Fibroblast of the conjunctiva (primary cell): ENCODE measurements around the gene CNTNAP2.
"Not testable (repeated sequence)": the region's sequence is repeated elsewhere in the genome, so short reads cannot be mapped to it uniquely, and the experiment has no call there.

Experiments used
- DNase-seq: peaks from one replicate; pipeline ENCODE4 v3.0.0-alpha.2; 2010; ENCODE audit warnings: low read depth

Gene CNTNAP2

GRCh38 chr7:147650991-147651390, 1534.4 kb downstream of the CNTNAP2 start:
- no peak for DNase-seq

- no peak for DNase-seq
These were observed 1535.0 kb downstream of the CNTNAP2 start for GRCh38 chr7:147651601-147652000.

GRCh38 chr7:147653456-147653855, 1536.9 kb downstream of the CNTNAP2 start:
- DNase-seq, result no peak

DNA sequence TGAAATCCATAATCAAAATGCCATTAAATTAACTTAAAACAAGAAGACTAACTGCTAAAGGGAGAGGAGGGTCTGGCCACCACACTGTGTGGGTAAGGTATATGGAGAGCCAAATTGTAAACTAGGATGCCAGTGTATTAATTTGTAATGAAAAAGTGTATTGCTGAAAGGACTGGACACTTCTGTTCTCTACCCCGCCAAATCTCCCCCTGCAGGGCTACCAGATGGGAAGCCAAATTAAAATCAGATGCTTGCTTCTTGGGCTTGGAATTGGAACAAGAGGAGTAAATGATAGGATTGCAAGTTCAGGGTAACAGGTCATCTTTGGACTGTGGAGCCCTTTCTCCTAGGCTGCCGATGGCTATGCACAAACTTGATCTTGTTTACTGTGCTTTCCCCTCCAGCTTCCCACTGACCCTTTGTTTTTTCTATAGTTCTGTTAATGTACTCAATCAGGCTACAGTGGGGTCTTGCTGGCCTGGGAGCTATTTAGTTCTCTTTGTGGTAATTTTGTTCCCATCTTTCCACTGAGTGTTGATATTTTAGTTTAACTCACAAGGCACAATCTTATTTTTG, 1541.9 kb downstream of the CNTNAP2 start:
- DNase-seq, result no peak

DNA sequence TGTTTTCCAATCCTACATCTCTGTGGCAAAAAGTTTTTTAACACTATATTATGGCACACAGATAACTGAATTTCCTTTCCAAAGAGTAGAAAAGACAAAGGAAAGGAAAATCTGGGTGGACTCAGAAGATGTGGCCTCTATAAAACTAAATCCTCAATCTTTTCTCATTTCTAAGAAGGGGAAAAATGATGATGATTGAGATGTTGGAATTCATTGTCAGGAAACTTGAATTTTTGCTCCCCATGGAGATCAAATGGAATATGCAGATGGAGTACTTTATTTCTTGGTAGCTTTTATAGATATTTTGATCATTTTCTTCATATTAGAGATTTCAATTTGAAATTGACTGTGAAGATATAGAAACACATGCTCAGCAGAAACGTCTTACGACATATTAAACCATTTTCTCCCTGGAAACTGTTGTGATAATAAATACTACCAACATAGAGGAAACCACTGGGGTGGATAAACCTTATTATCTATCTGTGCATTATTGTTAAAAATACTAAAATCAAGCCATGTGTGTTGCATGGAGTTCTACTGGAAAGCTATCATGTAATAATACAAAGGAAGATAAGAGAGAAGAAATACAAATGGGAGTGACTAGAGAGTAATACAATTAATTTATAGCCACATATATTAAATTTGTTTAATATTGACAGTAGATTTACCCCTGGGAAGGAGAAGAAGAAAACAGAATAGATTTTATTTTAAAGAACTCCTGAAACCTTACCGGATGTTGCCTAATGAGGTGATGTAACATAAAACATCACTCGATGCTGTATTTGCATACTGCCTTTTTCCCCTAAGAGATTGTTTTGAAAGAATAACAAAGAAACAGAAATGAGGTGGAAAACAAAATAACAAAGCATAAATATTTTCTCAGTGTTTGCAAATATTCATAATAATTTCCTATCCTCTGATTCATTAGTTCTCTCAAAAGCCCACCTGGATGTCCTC, 1542.7 kb downstream of the CNTNAP2 start:
- no peak for DNase-seq

DNA sequence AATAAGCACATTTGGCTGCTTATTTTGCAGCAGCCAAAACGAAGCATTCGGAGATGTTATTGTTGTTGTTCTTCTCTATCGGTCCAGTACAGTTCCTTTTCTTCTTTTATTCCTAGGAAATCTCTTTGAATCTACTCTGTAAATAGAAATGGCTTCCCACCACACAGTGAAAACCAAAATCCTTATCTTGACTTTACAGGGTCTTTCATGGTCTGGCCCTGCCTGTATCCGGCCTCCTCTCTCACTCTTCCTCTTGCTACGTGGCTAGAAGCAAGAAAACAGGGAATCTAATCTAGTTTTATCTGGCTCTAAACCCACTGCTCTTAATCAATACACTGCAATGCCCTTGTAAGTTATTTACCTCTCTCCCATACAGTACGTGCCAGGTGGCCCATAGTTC, 1547.9 kb downstream of the CNTNAP2 start:
- DNase-seq, result no peak

- DNase-seq, result no peak
These were observed 1554.2 kb downstream of the CNTNAP2 start for GRCh38 chr7:147670759-147671158.

- no peak for DNase-seq
These were observed 1558.1 kb downstream of the CNTNAP2 start for GRCh38 chr7:147674705-147675104.

GRCh38 chr7:147678943-147679342, 1562.3 kb downstream of the CNTNAP2 start:
- no peak for DNase-seq

DNA sequence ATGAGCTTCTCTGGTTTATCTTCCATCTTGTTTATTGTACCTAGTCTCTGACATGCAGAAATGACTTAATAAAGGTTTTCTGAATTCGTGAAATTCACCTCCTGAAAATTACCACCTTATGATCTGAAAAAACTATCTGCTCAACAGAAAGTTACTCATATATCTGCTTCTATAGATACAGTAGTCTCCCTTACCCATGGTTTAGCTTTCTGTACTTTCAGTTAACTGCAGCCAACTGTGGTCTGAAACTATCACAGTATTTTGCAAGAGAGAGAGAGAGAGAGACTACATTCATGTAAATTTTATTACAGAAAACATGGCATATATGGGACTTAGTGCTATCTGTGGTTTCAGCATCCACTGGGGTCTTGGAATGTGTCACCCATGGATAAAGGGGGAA, 1564.9 kb downstream of the CNTNAP2 start:
- no peak for DNase-seq

- DNase-seq, result no peak
These were observed 1584.1 kb downstream of the CNTNAP2 start for GRCh38 chr7:147700702-147701101.

DNA sequence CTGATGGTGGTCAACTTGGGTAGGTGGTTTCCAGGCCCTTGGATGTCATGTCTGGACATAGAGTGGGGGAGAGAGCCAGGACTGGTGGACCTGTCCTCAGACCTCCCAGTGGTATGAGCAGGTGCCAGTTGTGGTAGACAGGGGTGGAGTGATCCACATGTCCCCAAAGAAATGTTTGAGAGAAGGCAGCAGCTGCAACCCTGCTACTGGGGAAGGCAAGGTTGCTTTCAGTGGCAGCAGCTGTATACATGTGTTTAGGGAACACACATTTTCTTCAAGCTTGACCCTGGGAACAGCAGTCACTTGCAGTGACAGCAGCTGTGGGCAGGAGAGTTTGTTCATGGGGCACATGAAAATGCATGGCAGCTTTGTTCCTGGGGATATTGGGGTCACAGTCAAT, 1591.3 kb downstream of the CNTNAP2 start:
- DNase-seq, result no peak

GRCh38 chr7:147708871-147709270, 1592.3 kb downstream of the CNTNAP2 start:
- DNase-seq, result no peak

GRCh38 chr7:147711447-147711846, 1594.8 kb downstream of the CNTNAP2 start:
- DNase-seq, result no peak

- DNase-seq, result no peak
These were observed 1605.6 kb downstream of the CNTNAP2 start for GRCh38 chr7:147721962-147722830.

DNA sequence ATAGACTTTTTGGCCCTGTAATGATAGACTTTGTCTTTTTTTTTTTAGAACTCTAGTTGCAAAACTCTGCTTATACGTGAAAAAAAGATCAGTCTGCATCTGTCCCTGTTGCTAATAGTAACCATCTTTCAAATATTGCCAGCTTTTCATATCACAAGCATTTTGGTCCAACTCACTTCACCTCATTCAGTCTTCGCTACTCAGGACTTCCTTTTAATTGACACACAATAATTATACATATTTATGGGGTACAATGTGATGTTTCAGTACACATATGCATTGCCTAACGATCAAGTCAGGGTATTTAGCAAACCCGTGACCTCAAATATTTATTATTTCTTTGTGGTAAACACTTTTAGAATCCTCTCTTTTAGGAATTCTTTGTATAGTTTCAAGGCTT, 1606.9 kb downstream of the CNTNAP2 start:
- DNase-seq, result no peak

DNA sequence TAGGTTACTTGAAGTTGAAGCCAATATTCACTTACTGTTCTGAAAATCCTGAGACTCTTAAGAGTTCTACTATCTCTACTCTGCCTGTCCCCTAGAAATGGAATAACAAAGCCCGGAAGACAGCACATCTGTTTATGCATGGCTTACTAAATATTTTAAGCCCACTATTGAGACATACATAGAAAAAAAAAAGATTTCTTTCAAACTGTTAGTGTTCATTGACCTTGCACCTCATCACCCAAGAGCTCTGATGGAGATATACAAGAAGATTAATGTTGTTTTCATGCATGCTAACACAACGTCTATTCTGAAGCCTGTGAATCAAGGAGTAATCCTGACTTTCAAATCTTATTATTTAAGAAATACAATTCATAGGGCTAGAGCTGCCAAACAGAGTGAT, 1614.7 kb downstream of the CNTNAP2 start:
- no peak for DNase-seq

- DNase-seq, result not testable (repeated sequence)
These were observed 1621.1 kb downstream of the CNTNAP2 start for GRCh38 chr7:147737559-147738214.

DNA sequence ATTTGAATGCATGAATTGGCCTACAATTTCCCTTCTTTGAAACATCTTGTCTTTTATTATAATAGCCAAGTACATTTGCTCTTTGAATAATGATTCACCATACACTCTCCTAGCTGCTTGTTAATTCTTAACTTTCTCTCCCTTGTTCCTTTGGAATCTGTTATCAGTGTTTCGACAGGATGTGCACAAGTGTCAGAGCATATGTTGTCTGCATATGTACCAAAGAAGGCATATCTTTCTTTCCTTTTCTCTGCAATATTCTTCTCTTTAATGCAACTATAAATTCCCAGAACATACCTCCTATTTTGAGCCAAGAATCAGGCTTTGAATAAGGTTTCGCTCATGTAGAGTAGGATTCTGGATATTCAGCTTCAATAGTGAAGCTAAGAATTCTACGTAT, 1625.7 kb downstream of the CNTNAP2 start:
- no peak for DNase-seq

DNA sequence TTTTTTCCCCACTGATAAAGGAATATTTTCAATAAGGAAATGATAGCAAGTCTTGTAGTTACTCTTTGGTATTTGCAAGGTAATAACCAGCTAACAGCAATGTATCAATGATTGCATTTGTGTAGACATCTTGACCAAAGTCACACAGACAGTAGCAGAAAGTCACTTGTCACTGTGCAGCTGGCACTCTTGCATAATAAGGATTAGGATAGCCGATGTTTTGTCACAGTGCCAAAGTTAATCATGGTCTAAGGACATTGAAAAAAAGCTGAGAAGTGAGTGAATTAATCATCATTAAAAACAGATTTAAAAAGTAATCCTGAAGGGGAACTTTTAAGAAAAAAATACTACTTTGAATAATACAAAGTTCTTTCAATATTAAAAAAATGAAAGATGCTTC, 1639.7 kb downstream of the CNTNAP2 start:
- no peak for DNase-seq

DNA sequence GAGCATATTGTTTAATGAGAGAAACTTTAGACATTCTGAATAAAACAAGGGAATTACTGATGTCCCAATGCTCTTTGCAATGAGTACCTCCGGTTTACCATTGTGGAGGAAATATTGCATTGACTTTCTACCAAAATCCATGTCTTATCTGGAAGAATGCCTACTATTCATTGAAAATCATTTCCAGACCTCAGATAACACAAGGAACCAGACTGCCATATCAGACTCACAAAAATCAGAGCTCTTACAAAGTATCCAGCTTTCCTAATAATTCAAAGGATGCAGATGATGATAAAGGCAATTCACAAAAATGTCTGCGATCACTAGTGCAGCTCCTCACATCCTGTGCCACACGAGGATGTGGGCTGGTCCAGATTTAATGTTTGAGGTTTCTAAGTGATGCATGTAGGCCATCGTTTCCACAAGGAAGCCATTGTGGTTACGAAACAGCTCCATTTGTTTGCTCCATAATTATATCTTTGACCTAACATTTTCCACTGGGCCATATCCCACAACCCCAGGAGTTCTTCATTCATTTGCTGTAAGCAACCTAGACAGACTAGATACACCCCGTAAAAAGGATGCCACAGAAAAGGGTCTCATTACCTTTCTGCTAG, 1642.8 kb downstream of the CNTNAP2 start:
- DNase-seq, result no peak

- DNase-seq, result no peak
These were observed 1648.7 kb downstream of the CNTNAP2 start for GRCh38 chr7:147765301-147765700.
